ENCODE measurements around the gene OR51D1. TPM values are rescaled to one million over a fixed set of nuclear protein-coding genes. Genes with fewer than 3 reads are reported as not detected.

OR51D1 gene
- total RNA-seq, 1 experiment from 2014 or later, result not detected

- no peak overlapping the region for H3K4me3 Mint-ChIP-seq
- TF ChIP-seq CTCF (conservative IDR thresholded peaks at IDR 0.05), result no peak
Observed at GRCh38 chr11:4647766-4648165, 10.5 kb downstream of the OR51D1 start.

More at GRCh38 chr11:4647766-4648165, 10.5 kb downstream of the OR51D1 start:
- no peak for DNase-seq
- H3K9me3 Mint-ChIP-seq, result no peaks in the 10 kb centered on the region
- no peak overlapping the region for H4K91ac ChIP-seq (ENCODE audit: insufficient read length, low read depth, low read length)
- H3K79me1 ChIP-seq (ENCODE audit: insufficient read depth, low read depth, low read length, poor library complexity, severe bottlenecking), result no peaks in the 10 kb centered on the region
- H3K27ac ChIP-seq (ENCODE audit: insufficient read length, low read depth, low read length), result no peak overlapping the region
- no peak overlapping the region for H2BK15ac ChIP-seq (ENCODE audit: low read depth, low read length)
- H3K4ac ChIP-seq (ENCODE audit: low read depth, low read length), result no peak overlapping the region
- H3K4me1 Mint-ChIP-seq, result 0 out of 4 replicates have a peak, but pooled peaks cover 0 to under 1% of the 10 kb centered on the region in 2 experiments
- H3K27me3 ChIP-seq (ENCODE audit: insufficient read depth, low read length), result no peaks in the 10 kb centered on the region
- H3K36me3 Mint-ChIP-seq (ENCODE audit: insufficient read depth in 1 of 3, low read depth in 3 of 3), result no peaks in the 10 kb centered on the region
- H4K20me1 ChIP-seq (ENCODE audit: control insufficient read depth, insufficient read depth, insufficient read length), result no peaks in the 10 kb centered on the region
- no peak overlapping the region for H4K8ac ChIP-seq (replicated peaks; ENCODE audit: insufficient read length, low read depth, low read length)
- no peak overlapping the region for H2BK12ac ChIP-seq (ENCODE audit: insufficient read length, low read depth, low read length)
- H3K14ac ChIP-seq (ENCODE audit: insufficient read depth, low read length), result no peak overlapping the region
- no peak overlapping the region for H3K9ac ChIP-seq (ENCODE audit: extremely low read depth, insufficient read length, low read length)
- H3K79me2 ChIP-seq (ENCODE audit: insufficient read depth, low read length), result no peaks in the 10 kb centered on the region
- no peak overlapping the region for H2AK5ac ChIP-seq (ENCODE audit: insufficient read length, low read length)
- H3K27ac Mint-ChIP-seq, result no peak overlapping the region
- no peak overlapping the region for H2BK120ac ChIP-seq (ENCODE audit: low read depth, low read length, poor library complexity, severe bottlenecking)
- H3K18ac ChIP-seq (ENCODE audit: insufficient read length, low read depth, low read length), result no peak overlapping the region
- no peak overlapping the region for H4K5ac ChIP-seq (ENCODE audit: insufficient read length, low read depth, low read length)
- no CpG with 5 or more reads among the region's 4 CpGs for WGBS (ENCODE audit: extremely low coverage, insufficient read length, low lambda C conversion rate)
- no peak overlapping the region for H3K56ac ChIP-seq (ENCODE audit: insufficient read length, low read depth, low read length)
- no peak overlapping the region for H3T11ph ChIP-seq (ENCODE audit: low read length)
- H3K23me2 ChIP-seq (ENCODE audit: insufficient read length, low read depth, low read length, poor library complexity, severe bottlenecking), result no peaks in the 10 kb centered on the region
- no peaks in the 10 kb centered on the region for H3K9me3 ChIP-seq (ENCODE audit: control insufficient read depth, low read depth, low read length)
- no peak overlapping the region for H2BK20ac ChIP-seq (ENCODE audit: low read depth, low read length, poor library complexity, severe bottlenecking)
- no peak overlapping the region for H3K4me2 ChIP-seq (ENCODE audit: insufficient read depth, insufficient read length, low read length)
- H3K27me3 Mint-ChIP-seq (ENCODE audit: low read depth), result peaks cover 1% of the 10 kb centered on the region
- no peak overlapping the region for H2BK5ac ChIP-seq (ENCODE audit: insufficient read length, low read length)
- no peak overlapping the region for H3K23ac ChIP-seq (ENCODE audit: insufficient read length, low read depth, low read length)
- no peaks in the 10 kb centered on the region for H3K4me1 ChIP-seq (ENCODE audit: insufficient read depth, low read length)
- H2AFZ ChIP-seq (ENCODE audit: low read length), result no peak overlapping the region
